ENCODE results near the gene TMPRSS11F.
"Not testable (repeated sequence)": the region's sequence is repeated elsewhere in the genome, so short reads cannot be mapped to it uniquely, and the experiment has no call there.

The TMPRSS11F gene

DNA sequence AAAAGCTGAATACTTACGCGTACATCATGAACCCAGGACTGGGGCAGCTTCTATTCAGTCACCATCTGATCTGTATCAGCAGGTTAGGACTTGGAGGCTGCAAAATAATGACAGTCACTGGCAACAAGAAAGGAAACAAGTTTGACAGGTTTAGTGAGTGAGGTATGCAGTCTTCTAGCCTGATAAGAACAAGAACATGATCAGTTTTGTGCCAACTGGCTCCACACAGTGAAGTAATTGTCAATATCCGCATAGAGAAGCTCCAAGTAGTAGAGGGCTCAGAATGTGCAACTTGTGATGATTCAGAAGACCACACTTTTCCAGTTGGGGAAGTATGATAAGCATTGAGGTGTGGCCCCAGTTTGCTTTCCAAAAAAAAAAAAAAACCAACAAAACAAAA is at the start of gene TMPRSS11F:
TSS of gene TMPRSS11F (minus strand) at position 77 of the 400 bp plus-strand sequence. CDS start at position 28, 49 bp downstream.
- no peak for DNase-seq (ENCODE audit: low read depth)

DNA sequence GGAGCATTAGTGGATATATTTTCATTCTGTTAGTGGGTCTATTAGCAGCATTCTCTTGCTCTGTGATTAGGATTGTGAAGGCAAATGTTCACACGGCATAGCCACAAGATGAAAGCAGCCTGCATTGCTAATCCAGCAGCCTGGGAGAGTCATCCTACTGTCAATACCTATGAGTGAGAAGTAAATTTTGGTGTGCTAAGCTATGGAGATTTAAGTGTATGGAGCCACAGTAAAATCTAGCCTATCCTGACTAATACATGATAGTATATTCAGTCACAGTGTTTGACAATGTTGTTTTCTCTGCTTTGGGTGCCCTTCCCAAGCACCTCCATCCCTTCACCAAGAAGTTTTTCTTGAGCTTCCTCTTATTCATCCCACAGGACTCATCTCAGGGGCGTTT is 47.2 kb upstream of the TMPRSS11F start:
- DNase-seq (ENCODE audit: low read depth), result no peak

DNA sequence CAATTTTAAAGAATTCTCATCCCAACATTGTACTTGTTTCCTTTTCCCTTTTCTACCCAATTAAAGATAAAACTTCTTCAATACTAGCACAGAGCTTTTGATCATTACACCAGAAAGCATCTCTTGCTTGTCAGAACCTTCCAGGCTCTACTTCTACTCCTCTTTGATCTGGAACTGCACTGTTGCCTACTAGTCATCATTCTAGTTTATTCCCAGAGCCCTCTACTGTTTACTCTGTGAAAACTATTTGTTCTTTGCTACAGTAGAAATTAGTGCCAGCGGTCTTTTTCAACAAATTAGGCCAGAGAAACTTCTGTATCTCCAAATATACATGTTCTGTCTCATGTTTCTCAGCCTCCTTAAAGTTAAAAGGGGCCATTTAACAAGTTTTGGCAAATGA is 46.8 kb upstream of the TMPRSS11F start:
- DNase-seq (ENCODE audit: low read depth), result no peak

DNA sequence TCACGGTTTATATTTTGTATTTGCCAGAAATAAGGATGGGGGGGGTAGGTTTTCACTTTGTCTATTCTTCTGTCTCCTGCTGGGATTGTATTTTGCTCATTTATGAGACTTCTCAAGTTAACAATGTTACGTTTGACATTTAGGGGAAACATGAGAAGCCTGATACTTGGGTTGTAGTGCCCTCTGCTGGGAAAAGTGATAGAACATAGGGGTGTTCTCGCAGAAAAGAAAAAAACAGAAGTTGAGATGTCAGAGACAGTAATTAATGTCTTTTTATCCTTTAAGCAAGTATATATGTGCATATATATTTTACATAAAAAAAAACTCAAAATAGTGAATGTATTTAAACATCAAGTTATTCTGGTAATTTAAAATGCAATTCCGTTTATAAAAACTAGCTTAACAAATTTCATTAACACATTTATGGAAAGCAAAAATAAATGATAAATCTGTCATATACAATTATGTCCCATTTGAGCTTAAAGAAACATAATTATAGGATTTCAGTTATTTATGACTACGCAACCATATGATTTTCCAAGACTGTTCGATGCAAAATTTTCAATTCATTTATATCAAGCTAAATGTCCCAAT is 46.0 kb upstream of the TMPRSS11F start:
- DNase-seq (ENCODE audit: low read depth), result peak; percentile 40

DNA sequence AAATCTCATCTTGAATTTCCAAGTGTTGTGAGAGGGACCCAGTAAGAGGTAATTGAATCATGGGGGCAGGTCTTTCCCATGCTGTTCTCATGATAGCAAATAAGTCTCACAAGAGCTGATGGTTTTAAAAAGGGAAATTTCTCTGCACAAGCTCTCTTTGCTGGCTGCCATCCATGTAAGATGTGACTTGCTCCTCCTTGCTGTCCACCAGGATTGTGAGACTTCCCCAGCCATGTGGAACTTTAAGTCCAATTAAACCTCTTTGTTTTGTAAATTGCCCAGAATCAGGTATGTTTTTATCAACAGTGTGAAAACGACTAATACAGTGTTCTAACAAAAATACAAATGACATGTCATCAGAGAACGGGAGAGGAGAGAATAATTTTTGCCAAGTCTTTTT is 44.7 kb upstream of the TMPRSS11F start:
- DNase-seq (ENCODE audit: low read depth), result not testable (repeated sequence)

DNA sequence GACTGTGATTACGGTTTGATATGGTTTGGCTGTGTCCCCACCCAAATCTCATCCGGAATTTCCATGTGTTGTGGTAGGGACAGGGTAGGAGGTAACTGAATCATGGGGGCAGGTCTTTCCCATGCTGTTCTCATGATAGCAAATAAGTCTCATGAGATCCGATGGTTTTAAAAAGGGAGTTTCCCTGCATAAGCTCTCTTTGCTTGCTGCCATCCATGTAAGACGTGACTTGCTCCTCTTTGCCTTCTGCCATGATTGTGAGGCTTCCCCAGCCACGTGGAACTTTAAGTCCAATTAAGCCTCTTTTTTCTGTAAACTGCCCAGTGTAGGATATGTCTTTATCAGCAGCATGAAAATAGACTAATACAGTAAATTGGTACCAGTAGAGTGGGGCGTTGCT is 42.5 kb upstream of the TMPRSS11F start:
- not testable (repeated sequence) for DNase-seq (ENCODE audit: low read depth)

DNA sequence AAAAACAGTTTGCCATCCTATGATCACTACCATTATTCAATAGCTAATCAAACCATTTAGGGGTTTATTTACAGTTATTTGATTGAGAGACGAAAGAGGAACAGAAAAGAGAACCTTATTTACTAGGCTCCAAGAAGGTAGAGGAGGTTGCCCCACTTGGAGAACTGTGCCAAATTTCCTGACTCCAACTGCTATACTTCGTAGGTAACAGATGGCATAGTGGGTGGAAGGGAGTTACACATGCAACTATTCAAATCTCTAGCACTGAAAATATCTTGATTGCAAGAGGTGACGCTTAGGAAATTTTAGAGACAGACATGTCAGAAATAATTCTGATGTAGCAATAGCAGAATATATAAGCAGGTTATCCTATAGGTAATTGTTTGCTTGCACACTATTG is 38.0 kb upstream of the TMPRSS11F start:
- DNase-seq (ENCODE audit: low read depth), result no peak

DNA sequence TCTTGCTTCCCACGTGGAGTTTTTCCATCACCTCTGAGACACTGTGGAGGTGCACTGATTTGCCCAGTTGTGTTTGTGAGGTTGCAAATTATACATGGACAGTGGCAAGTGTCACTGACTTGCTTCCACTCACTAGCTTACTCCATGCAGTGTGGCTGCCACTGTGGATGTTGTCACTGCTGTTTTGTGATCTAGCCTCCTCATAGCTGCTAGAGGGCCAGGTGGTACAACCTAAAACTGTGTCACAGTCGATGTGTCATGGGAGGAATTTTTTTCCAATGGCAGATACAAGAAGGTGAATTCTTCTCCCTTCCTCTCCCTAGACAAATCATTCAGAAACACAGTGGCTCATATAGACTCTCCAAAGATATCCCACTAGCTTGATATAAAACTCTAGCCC is 37.5 kb upstream of the TMPRSS11F start:
- DNase-seq (ENCODE audit: low read depth), result no peak

DNA sequence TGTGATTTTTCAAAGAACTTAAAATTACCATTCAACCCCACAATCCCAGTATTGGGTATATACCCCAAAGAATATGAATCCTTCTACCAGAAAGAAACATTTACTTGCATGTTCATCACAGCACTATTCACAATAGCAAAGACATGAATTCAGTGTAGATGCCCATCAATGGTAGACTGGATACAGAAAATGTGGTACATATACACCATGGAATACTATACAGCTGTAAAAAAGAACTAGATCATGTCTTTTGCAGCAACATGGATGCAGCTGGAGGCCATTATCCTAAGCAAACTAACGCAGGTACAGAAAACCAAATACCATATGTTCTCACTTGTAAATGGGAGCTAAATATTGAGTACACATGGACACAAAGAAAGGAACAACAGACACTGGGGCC is 34.1 kb upstream of the TMPRSS11F start:
- DNase-seq (ENCODE audit: low read depth), result no peak

DNA sequence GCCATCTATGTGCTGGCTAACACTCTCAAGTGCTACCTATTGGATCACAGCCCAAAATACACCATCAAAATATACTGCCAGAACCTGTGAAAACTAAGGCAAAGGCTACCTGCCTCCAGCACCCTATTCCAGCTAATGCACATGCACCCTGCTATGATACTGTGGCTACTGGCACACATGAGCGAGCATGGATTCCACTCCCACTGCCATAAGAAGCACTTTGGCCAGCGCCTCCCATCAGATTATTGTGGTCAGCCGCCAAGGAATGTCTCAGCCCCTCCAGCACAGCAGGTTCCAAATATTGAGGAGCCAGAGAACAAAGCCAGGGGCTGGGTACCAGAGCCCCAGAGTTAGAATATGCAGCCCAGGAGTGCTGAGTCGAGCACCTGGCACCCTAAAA is 32.5 kb upstream of the TMPRSS11F start:
- no peak for DNase-seq (ENCODE audit: low read depth)

DNA sequence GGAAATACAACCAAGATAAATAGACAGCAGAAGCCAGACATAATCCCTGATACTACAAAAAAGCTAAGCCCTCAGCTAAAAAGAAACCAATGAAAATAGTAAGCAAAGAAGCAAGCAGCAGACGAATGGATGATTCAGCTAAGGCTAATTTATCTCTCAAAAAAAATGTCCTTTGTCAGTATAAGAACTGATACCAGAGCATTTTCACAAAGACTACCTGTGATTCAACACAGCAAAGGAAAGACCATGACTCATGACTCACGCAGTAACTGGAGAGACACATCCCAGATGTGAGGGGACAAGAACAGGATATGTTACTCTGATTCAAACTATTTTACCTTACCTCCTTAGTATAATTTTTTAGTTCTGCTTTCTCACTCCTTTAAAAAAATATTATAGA is 22.7 kb upstream of the TMPRSS11F start:
- DNase-seq (ENCODE audit: low read depth), result peak; percentile 43

DNA sequence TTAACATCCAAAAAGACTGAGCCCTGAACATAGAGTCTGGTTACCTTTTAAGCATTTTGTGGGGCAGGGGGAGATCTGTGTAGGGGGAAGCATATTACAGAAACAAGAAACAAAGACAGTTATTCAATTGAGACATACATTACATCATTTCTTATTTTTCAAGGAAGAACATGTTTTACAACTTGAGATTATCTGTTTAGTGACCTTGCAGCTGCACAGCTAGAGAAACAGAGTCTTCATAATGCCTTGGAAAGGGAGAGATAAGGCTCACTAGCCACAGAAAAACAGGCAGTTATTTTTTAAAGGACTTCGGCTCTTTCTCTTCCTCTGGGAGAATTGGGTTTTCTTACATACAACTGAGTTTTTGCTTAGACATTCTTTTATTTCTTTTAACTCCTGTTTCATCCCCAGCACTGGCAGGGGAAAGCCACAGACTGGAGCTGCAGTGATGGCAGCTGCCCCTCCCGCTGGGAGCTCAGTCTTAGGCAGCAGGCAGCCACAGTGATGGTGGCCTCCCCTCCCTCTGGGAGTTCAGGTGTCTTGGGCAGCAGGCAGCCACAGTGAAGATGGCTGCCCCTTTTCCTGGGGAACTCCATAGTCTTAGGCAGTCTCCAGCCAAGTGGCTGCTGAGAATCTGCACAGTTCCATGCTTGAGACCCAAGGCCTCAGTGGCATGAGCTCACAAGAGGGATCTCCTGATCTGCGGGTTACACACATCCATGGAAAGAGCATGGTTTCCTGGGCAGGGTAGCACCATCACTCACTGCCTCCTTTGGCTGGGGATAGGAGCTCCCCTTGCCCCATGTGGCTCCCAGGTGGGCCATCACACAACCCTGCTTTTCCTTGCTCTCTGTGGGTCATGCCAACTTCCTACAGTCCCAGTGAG is 19.4 kb upstream of the TMPRSS11F start:
- DNase-seq (ENCODE audit: low read depth), result no peak

DNA sequence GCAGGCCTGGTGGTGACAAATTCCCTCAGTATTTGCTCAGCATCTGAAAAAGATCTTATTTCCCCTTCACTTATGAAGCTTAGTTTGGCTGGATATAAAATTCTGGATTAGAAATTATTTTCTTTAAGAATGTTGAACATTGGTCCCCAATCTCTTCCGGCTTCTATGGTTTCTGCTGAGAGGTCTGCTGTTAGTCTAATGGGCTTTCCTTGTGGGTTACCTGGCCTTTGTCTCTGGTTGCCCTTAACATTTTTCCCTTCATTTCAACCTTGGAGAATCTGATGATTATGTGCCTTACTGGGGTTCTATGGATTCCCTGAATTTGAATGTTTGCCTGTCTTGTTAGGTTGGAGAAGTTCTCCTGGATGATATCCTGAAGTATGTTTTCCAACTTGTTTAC is 17.4 kb upstream of the TMPRSS11F start:
- DNase-seq (ENCODE audit: low read depth), result no peak

DNA sequence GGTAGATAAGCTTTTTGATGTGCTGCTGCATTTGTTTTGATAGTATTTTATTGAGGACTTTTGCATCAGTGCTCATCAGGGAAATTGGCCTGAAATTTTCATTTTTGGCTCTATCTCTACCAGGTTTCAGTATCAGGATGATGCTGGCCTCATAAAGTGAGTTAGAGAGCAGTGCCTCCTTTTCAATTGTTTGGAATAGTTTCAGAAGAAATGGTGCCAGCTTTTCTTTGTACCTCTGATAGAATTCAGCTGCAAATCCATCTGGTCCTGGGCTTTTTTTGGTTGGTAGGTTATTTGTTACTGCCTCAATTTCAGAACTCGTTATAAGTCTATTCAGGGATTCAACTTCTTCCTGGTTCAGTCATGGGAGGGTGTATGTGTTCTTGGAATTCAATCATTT is 15.6 kb upstream of the TMPRSS11F start:
- no peak for DNase-seq (ENCODE audit: low read depth)

DNA sequence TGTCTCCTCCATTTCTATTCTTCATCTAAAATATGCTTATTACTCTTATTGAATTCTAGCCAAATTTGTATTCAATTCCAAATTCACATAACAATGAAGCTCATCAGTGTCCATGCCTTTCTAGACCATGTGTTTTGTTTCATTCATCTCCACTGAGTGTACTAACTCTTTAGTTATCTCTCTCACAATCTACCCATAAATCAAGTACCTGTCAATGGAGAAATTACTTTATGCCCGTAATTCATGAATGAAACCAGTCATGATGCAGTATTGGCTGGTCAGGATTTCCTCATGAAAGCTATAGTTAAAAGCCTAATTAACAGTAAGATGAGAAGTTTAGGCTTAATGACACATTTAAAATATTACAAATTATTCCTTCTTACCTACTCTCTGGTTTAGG is 12.2 kb upstream of the TMPRSS11F start:
- no peak for DNase-seq (ENCODE audit: low read depth)

DNA sequence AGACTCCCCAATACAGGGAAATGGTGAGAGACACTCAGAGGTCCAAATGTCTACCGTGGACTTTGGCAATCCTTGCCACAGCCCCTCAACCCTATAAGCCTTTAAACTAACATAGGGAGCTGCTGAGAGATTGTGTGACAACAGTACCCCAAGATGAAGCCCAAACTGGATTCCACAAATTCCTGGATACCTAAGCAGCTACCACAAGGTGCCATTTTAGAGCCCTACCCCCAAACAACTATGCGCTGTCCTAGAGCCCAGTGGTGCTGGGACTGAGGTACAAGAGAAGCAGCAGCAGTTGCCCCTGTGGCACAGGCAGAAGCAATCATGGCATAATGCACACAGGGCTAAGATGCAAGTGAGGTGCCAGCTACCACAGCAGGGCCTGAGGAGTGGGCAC is 2.7 kb upstream of the TMPRSS11F start:
- DNase-seq (ENCODE audit: low read depth), result no peak

DNA sequence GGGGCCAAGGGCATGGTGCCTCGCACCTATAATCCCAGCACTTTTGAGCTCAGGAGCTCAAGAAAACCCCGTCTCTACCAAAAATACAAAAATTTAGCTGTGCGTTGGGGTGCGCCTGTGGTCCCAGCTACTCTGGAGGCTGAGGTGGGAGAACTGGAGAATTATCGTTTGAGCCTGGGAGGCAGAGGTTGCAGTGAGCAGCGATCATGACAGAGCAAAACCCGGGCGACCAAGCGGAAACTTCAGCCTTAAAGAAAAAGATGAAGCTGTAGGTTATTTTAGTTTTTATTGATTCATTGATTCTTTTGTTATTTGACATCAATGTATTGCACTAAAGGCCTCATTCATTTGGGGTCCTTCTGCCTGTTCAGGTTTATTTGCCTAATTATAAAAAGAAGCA is 5.4 kb downstream of the TMPRSS11F start:
- no peak for DNase-seq (ENCODE audit: low read depth)

DNA sequence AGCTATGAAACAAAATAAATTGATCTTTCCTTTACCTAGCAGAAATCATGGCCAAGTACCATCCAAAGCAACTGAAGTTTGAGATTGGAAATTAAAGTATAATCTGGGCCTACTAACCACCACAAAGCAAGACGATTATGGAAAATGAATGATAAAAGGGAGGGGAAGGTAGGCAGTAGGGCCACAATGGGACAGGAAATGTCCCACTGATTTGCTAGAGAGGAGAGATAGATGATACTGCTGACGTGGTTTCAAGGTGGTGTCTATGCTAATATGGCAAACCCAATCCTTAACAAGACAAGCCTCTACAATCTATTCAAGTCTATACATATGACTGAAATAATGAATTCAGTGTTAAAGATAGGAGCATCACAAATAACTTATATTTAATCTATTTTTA is 6.1 kb downstream of the TMPRSS11F start:
- DNase-seq (ENCODE audit: low read depth), result no peak

DNA sequence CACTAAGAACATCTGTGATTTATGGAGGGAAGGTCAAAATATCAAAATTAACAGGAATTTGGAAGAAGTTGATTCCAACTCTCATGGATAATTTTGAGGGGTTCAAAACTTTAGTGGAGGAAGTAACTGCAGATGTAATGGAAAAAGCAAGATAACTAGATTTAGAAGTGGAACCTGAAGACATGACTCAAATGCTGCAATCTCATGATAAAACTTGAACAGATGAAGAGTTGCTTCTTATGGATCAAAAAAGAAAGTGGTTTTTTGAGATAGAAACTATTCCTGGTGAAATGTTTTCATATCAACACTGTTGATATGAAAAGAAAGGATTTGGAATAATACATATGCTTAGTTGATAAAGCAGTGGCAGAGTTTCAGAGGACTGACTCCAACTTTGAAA is 9.7 kb downstream of the TMPRSS11F start:
- no peak for DNase-seq (ENCODE audit: low read depth)

DNA sequence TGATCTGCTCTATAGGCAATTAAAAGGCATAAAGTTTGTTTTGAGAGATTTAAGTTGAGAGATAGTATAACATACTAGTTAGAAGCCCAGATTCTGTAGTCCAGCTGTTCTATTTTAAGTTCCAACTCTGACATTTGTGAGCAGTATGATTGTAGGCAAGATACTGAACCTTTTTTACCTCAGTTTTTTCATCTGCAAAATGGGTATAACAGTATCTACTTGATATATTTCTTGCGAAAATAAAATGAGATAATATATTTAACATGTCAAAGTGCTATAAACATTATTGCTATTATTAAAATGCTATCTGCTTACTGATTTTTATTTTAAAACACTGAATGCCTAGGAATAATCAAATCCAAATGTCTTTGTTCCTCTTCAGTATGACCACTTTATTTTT is 19.2 kb downstream of the TMPRSS11F start:
- DNase-seq (ENCODE audit: low read depth), result no peak

DNA sequence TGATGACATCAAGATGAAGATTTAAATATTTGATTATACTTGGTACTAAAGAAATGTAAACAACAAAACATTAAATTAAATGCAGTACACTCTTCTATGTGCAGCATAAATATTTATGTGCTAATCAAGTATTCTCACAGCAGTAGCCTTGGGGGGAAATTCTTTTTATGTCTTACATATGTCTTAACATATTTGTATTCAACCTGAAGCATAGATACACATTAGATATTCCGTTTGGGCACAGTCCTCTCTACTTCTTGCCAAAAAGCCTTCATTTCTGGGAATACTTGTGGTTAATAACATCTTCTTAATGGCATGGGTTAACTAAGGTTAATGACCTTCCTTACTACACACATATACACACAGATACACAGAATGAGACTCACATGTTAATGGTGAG is 19.8 kb downstream of the TMPRSS11F start:
- no peak for DNase-seq (ENCODE audit: low read depth)

DNA sequence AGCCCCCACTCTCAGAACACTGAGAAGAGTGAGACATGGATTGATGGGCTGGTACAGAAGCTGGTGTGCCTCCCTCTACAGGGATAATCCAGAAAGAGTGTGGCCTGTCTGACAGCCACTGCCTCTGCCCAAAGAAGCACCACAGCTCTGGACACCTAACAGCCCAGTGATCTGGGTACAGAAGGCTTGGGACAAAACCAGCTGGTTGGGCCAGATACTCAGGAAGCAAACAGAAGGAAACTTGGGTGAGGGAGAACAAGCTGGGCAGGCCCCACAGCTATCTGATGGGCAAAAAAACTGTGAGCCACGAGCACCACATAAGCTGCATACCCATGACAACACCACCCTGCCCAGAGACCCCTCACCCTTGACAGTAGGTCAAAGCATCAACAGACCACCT is 46.9 kb downstream of the TMPRSS11F start:
- DNase-seq (ENCODE audit: low read depth), result no peak

DNA sequence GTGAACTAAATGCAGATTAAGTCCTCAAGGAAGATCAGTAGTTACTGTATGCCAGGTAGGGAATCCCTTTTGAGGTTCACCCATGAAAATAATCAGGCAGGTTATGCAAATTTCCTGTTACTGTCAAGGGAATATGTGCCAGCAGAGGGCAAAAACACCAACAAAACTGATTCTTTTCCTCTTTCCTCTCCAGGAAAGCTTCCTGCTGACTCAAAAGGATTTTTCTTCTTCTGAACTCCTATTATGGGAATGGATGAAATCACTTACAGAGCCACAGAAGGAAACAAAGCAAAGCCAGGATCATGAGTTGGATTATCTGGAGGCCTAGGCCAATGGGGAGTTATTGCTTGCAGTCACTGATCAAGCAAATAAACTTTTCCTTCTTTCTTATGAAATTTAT is 49.7 kb downstream of the TMPRSS11F start:
- no peak for DNase-seq (ENCODE audit: low read depth)

DNA sequence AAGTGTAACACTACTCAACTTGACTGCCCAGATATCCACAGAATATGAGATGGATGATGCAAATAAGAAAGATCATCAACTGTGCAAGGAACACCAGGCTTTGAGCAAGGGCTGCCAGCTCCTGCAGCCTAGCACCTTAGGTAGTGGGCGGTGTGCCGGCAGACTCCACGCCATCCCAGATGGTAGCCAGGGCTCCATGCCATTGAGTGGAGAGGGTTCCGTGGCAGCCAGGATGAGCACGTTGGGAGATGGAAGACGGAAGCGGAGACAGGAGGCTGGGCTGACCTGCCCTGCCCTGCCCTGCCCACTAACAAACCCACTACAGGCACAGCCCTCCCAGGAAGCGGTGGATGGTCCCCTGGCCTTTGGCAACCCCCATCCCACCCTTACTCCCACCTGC is 51.9 kb downstream of the TMPRSS11F start:
- no peak for DNase-seq (ENCODE audit: low read depth)
